ENCODE data around the gene HMCN2.
"Not testable (repeated sequence)": the region's sequence is repeated elsewhere in the genome, so short reads cannot be mapped to it uniquely, and the experiment has no call there.

Gene HMCN2

DNA sequence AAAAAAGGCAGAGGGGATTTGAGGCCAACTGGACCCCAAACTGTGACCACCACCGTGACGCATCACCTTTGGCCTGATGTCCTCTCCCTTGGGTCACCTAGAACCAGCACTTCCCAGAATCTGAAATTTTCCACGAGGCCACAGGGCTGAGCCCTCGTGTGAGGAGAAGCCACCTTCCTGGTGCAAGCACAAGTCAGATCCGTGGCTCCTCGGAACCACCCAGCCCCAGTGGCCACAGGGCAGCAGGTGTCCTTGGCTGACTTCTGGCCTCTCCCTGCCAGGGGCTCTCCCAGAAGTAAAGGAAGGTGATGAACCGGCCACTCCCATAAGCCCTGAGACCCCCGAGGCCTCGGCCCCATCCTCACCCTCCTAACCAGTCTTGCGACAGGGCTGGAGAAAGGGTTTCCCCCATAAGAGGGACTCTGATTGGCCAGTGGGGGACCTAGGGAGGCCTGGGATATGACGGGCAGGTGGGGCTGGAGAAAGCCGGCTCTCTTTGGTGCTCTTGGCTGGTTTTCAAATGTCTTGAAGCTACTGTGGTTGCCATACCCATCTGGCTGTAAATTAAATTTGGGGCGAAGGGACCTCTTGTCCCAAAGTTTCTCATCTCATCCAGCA lies 20.9 kb upstream of the HMCN2 start:
- no peak for DNase-seq (ENCODE audit: low read depth)
- TF ChIP-seq, protein P1, sequence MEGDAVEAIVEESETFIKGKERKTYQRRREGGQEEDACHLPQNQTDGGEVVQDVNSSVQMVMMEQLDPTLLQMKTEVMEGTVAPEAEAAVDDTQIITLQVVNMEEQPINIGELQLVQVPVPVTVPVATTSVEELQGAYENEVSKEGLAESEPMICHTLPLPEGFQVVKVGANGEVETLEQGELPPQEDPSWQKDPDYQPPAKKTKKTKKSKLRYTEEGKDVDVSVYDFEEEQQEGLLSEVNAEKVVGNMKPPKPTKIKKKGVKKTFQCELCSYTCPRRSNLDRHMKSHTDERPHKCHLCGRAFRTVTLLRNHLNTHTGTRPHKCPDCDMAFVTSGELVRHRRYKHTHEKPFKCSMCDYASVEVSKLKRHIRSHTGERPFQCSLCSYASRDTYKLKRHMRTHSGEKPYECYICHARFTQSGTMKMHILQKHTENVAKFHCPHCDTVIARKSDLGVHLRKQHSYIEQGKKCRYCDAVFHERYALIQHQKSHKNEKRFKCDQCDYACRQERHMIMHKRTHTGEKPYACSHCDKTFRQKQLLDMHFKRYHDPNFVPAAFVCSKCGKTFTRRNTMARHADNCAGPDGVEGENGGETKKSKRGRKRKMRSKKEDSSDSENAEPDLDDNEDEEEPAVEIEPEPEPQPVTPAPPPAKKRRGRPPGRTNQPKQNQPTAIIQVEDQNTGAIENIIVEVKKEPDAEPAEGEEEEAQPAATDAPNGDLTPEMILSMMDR (IDR thresholded peaks at IDR 0.05; ENCODE audit: insufficient read depth, low read depth, low read length, missing control alignments): no peak
- no peak overlapping the region for H3K4me3 ChIP-seq (ENCODE audit: low read length)

DNA sequence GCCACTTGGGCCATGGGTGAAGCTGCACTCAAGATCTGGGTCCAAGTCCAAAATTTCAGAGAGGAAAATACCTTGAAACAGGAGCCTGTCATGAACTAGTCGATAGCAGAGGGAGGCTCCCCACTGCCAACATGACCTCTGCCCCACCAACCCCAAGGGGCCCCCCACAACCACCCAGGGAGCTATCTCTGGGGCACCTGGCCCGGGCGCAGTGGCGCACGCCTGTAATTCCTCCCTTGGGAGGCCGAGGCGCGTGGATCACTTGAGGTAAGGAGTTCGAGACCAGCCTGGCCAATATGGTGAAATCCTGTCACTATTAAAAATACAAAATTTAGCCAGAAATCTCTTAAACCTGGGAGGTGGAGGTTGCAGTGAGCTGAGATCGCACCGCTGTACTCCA lies 20.1 kb upstream of the HMCN2 start:
- H3K4me3 ChIP-seq (ENCODE audit: low read length): no peak overlapping the region
- DNase-seq (ENCODE audit: low read depth): no peak
- TF ChIP-seq, protein P1 (IDR thresholded peaks at IDR 0.05; ENCODE audit: insufficient read depth, low read depth, low read length, missing control alignments): no peak

DNA sequence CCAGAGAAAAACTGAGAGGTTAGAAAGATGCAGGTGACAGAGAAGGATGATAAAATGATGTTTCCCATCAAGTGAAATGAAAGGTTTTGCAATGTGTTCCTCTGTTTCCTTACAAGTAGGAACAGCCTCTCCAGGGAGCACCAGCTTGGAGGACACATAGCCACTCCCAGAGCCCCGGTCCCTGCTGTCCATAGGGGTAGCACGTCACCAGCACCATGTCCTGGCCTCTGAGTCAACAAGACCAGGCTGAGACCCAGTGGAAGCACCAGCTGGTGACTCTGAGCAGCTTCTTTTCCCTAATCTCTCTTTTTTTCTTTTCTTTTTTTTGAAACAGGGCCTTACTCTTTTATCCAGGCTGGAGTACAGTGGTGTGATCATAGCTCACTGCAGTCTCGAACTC lies 19.4 kb upstream of the HMCN2 start:
- no peak for DNase-seq (ENCODE audit: low read depth)
- no peak overlapping the region for H3K4me3 ChIP-seq (ENCODE audit: low read length)
- TF ChIP-seq, protein P1 (IDR thresholded peaks at IDR 0.05; ENCODE audit: insufficient read depth, low read depth, low read length, missing control alignments): no peak

DNA sequence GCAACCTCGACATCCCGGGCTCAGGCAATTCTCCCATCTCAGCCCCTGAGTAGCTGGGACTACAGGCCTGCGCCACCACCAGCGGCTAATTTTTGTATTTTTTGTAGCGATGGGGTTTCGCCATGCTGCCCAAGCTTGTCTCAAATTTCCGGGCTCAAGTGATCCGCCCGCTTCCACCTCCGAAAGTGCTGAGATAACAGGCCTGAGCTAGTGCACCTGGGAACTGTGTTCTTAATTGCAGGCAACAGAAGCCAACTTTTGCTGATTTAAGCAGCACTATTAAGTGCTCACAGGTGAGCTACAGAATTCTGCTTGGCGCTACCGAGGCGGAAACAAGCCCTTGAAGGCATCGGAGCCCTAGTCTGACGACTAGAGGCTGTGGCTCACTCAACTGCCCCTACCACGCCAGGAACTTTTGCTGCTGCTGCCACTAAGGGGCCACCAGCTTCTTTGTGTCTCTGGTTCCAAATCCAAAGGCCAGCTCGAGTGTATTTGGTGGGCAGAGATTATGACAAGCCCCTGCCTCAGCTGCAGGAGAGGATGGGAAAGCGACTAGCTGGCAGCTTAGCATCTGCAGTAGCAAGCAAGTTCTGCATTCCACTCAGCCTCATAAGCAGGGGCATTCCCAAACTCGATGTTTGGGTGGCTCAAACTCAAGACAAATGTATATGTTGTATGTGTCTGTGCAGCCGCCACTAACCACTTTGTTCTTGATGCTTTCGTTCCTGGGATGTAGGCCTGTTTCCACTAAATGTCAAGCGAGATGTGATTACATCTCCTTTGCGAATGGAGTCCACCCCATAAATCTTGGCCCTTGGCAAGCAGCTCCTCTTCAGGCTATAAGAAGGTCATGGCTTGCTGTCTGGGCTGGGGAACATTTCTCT lies 10.6 kb upstream of the HMCN2 start:
- TF ChIP-seq, protein P1 (IDR thresholded peaks at IDR 0.05; ENCODE audit: insufficient read depth, low read depth, low read length, missing control alignments): no peak
- no peak for DNase-seq (ENCODE audit: low read depth)
- no peak overlapping the region for H3K4me3 ChIP-seq (ENCODE audit: low read length)

DNA sequence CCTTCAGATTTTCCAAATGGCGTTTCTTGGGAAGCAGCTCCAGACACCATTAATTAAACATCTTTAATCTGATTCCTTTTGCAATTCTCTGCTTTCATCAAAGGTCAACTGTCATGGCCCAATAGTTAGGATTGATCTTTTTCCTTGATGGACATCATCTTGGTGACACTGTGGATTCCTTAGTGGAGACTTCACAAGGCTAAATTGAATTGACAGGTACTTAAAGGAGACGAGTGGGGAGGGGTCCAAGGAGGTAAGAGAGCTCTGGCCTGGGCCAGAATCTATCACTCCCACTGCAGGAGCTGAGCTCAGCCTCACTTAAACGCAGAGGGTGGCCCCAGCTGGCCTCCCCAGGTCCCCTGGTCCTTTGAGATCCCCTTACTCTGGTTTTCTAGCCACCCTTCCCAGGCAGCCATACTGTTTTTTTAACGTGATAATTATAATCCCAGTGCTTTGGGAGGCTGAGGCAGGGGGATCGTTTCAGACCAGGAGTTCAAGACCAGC lies 9.9 kb upstream of the HMCN2 start:
- no peak for DNase-seq (ENCODE audit: low read depth)
- TF ChIP-seq, protein P1 (IDR thresholded peaks at IDR 0.05; ENCODE audit: insufficient read depth, low read depth, low read length, missing control alignments): no peak
- no peak overlapping the region for H3K4me3 ChIP-seq (ENCODE audit: low read length)

DNA sequence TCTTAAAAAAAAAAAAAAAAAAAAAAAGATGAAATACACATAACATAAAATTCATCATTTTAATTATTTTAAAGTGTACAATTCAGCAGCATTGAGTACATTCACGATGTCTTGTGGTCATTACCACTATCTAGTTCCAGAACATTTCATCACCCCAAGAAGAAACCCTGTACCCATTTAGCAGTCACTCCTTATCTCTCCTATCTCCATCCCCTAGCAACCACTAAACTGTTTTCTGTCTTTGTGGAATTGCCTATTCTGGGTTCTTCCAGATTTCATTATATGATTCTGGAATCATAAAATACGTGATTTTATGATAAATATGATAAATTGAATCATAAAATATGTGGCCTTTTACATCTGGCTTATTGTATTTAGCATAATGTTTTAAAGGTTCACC lies 8.9 kb upstream of the HMCN2 start:
- no peak overlapping the region for H3K4me3 ChIP-seq (ENCODE audit: low read length)
- TF ChIP-seq, protein P1 (IDR thresholded peaks at IDR 0.05; ENCODE audit: insufficient read depth, low read depth, low read length, missing control alignments): no peak
- DNase-seq (ENCODE audit: low read depth): no peak

DNA sequence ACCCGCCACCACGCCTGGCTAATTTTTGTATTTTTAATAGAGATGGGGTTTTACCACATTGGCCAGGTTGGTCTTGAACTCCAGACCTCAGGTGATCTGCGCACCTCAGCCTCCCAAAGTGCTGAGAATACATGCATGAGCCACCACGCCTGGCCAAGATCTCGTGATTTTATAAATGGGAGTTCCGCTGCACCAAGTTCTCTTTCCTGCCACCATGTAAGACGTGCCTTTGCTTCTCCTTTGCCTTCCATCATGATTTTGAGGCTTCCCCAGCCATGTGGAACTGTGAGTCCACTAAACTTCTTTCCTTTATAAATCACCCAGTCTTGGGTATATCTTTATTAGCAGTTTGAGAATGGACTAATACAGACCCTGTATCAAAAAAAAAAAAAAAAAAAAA lies 7.4 kb upstream of the HMCN2 start:
- not testable (repeated sequence) for DNase-seq (ENCODE audit: low read depth); H3K4me3 ChIP-seq (ENCODE audit: low read length)

All from epithelial cell of esophagus (primary cell).